Suppressor macrophage treated with lipopolysaccharide for 4 hours (primary cell): ENCODE results near the gene PPM1F.

Experiments
- DNase-seq: peaks from one replicate; pipeline ENCODE4 v3.0.0-alpha.2; 2020

PPM1F gene

GRCh38 chr22:21952586-21953571 is at the start of gene PPM1F:
Gene PPM1F, minus strand, starts transcription at chr22:21952848. Its CDS starts 6,800 bp downstream, at chr22:21946048.
- peak; percentile 92 for DNase-seq

GRCh38 chr22:22001664-22002525 is 49.2 kb upstream of the PPM1F start:
- DNase-seq: no peak

- DNase-seq: no peak
Observed at GRCh38 chr22:21998595-21999247, 46.1 kb upstream of the PPM1F start.

DNA sequence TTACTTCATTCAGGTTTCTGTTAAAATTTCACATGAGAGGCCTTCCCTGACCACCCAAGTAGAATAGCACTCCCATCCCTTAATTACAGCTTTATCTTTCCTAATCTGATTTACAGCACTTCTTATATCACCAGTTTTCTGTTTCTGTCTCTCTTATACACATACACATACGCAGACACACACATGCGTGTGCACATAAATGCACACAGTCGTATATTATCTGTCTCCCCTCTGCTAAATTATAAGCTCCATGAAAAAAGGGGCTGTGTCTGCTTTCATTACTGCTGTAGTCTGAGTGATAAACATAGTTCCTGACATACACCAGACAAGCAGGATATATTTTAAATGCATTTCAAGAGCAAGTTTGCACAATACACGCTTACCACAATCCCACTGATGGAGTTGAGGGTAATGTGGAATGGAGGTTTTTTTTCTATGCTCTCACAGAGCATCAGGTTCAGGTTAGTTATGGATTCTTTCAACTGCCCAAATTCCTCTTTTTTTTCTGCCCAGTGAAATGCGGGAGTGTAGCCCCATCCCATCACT is 43.6 kb upstream of the PPM1F start:
- no peak for DNase-seq

- DNase-seq: no peak
Observed at GRCh38 chr22:21995660-21996059, 43.0 kb upstream of the PPM1F start.

DNA sequence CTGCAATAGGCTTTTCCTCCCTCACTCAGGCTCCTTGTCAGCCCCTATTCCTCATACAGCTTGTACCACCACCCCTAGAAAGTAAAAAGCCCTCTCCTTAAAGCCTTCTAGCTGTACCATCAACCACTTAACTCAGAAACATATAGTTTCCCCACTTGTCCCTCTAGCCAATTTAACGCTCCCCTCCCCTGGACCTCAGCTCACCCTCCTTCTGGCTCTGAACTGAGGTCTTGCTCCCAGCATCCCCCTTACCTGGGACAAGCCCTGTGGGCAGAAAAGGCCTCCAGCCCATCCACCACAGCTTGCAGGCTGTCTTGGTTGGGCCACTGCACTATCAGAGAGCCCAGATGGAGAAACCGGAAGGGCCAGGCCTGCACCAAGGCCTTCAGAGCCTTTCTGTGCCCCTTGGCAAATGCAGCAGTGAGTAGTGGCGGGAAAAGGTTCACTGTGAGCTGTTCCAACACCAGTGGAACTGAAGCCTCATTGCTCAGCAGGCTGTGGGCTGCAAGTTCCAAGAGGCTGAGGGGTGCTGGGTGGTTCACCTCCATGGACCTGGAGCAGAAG is 42.3 kb upstream of the PPM1F start:
- DNase-seq: no peak

GRCh38 chr22:21992593-21993237 is 40.1 kb upstream of the PPM1F start:
- DNase-seq: no peak

DNA sequence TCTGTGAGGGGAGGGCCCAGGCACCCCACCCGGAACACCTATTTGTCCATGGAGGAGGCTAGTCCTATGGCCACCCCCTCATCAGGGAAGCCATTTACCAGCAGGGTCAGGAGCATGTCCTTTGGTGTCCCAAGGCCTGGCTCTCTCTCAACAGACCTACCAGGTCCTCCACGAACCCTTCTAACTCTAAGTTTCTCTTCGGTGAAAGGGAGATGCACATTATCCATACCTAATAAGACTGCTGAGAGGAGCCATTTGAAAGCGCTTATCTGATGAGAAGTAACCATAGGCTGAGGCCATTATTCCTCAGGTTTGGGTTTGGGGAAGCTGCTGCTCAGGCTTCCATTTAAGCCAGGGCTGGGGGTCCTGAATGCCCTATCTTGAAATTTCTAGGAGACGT is 39.1 kb upstream of the PPM1F start:
- DNase-seq: no peak

DNA sequence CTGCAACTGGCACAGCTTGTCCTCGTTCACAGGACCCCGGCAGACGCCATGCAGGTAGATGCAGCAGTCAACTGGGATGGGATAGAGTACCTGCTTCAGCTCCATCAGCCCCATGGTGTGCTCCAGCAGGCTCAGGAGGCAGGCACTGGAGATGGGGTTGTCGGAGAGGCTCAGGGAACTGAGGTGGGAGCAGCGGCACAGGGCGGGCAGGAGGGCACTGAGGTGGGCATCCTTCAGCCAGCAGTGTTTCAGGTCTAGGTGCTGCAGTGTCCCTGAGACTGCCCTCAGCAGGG is 38.6 kb upstream of the PPM1F start:
- DNase-seq: no peak

- DNase-seq: no peak
Observed at GRCh38 chr22:21990445-21991303, 38.0 kb upstream of the PPM1F start.

- DNase-seq: no peak
Observed at GRCh38 chr22:21989049-21989448, 36.4 kb upstream of the PPM1F start.

DNA sequence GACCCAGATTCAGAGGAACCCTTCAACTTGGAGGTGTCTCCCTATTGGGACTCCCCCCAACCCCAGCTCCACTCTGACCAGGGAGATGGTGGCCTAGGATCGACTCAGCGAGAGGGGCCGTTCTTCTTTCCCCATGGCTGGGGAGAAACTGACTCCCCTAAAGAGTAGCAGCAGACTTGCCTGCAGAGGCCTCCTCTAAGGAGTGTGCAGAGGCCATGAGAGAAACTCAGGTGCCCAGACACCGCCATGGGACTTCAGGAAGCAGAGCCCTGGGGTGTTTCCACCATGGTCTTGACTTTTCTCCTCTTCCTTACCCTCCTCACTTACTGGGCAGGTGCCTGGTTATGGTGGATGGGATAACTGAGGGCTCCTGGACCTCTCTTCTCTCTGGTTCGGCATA is 32.6 kb upstream of the PPM1F start:
- no peak for DNase-seq

- DNase-seq: peak; percentile 30
Observed at GRCh38 chr22:21984793-21985192, 32.1 kb upstream of the PPM1F start.

DNA sequence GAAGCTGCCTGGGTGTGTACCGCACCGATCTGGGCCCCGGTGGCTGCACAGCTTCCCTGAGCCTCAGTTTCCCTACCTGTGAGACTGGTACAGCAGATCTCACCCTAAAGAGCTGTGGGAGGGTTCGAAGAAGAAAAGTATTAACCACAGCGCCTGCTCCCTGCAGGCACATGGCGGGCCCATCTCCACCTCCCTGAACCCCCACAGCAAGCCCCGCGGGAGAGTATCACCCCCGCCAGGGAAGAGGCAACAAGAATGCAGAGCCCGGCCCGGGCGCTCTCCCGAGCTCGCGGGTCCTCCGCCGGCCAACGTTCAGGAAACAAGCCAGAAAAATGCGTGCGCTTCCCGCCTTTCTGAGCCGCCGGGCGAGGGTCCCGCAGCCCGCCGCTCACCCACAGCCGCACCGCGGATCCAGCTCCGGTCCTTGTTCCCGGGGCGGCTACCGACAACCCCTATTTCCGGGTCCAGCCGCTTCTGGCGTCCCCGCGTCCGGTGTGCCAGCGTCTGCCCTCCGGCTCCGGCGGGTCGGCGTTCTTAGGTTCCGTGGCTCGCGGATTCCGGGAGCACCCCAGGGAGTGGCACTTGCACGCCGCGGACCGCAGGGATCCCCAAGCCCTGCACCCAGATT is 29.8 kb upstream of the PPM1F start, which contains the start of gene TOP3B:
TSS of gene TOP3B (minus strand) at position 450 of the 628 bp plus-strand sequence. CDS start 7,078 bp downstream, outside the sequence.
- DNase-seq: peak; percentile 91

- no peak for DNase-seq
Observed at GRCh38 chr22:21981874-21982273, 29.2 kb upstream of the PPM1F start.

- DNase-seq: no peak
Observed at GRCh38 chr22:21980547-21980946, 27.9 kb upstream of the PPM1F start.

DNA sequence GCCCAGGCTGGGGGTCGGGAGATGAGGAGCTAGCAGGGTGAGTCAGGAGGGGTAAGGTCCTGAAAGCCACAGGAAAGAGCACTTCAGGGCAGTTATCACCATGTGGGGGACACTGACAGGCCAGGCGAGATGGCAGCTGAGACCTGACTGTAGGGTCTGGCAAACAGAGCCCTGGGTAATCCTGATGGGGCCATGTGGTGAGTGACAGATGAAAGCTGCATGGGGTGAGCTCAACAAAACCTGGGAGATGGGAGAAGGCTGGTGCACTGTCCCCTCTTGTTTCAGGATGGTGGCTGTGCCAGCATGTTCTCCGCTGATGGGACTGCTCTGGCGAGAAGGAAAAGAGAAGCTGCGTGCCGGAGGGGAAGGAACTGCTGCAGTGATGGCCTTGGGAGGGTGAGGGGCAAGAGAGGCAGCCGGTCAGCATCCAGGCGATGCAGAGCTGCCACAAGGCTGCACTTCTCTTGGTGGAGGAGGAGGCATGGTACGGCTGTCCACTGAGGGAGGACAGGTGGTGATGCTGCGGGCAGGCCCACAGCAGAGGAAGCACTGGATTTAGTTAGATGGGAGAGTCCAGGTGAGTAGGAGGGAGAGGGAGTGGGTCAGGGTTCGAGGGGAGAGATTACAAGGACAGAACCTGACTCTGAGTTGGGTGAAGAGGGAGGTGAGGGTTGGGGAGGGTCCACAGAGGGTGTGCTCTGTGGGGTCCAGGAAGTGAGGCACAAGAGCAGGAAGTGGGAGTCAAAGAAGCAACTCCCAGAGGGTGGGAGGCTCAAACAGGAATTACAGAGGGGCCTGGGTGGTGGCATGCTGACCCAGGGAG is 26.1 kb upstream of the PPM1F start:
- DNase-seq: no peak

GRCh38 chr22:21977814-21978213 is 25.2 kb upstream of the PPM1F start:
- DNase-seq: no peak

DNA sequence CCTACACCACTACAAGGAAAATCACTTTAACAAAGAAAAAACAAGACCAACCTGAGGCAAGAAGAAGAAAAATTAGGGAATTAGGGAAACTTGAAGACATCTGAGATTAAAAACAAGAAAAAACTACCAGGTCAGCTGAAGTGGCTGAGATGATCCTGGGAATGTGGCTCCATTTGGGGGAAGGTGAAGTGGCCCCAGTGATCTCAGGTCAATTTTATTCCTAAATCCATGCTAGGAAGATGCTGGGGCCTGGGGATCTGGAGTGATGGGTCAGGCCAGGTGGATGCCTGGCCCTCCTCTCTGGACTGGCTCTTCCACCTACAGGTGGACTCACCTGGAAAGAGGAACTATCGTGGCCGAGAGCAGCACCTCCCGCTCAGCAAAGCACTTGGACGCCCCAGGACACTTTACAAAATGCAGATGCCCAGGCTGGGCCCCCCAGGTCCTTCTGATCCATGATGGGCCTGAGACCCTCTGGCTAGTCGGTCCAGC is 23.3 kb upstream of the PPM1F start:
- DNase-seq: no peak
